ENCODE results near the gene SNTG2.

Gene SNTG2

GRCh38 chr2:1360557-1361250, 410.1 kb downstream of the SNTG2 start:
- TF ChIP-seq CTCF (IDR thresholded peaks at IDR 0.05; ENCODE audit: insufficient read depth, low read depth, low read length, missing control alignments), result no peak
- no peak overlapping the region for H3K4me3 ChIP-seq (ENCODE audit: low read length)
- DNase-seq (ENCODE audit: low read depth), result no peak

DNA sequence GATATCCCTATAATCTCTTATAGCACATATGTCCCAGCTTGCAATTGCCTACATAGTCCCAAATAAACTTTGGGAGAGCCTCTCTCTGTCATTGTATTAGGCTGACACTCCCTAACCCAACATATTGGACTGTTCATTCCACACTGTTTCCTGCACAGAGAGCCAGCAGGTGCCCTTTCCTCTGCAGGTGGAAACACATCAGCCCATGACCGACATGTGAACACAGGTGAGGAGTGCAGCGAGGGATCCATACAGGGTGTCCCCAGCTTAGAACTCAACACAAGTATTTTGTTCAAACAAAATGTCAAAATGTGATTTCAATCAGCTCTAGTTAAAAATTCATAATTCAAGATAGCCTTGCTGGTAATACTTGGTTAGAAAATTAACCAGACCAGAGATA, 412.7 kb downstream of the SNTG2 start:
- TF ChIP-seq CTCF (IDR thresholded peaks at IDR 0.05; ENCODE audit: insufficient read depth, low read depth, low read length, missing control alignments), result no peak
- no peak for DNase-seq (ENCODE audit: low read depth)
- no peak overlapping the region for H3K4me3 ChIP-seq (ENCODE audit: low read length)

DNA sequence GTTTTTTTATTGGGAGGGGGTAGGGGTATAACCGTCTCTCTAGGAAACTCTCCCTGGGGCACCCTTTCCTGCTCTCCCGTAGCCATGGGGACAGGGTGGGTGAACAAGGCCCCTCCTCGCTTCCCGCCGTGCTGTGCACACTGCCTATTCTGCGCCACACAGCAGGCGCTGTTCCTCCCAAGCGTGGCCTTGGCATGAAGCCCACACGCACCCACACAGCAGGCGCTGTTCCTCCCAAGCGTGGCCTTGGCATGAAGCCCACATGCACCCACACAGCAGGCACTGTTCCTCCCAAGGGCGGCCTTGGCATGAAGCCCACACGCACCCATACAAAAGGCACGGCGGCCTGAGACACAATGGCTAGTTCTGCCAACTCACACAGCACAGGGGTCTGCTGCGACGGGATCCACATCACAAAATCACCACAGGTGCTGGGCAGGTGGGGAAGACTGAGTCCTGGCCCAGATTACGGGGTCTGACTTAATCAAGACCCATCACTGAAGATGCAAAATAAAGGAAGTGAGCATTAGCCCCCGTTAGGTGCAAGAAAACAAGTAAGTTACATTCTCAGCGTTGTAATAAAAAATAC, 416.0 kb downstream of the SNTG2 start:
- DNase-seq (ENCODE audit: low read depth), result no peak
- no peak overlapping the region for H3K4me3 ChIP-seq (ENCODE audit: low read length)
- TF ChIP-seq CTCF (IDR thresholded peaks at IDR 0.05; ENCODE audit: insufficient read depth, low read depth, low read length, missing control alignments), result no peak

- no peak overlapping the region for H3K4me3 ChIP-seq (ENCODE audit: low read length)
- no peak for DNase-seq (ENCODE audit: low read depth)
- TF ChIP-seq CTCF (IDR thresholded peaks at IDR 0.05; ENCODE audit: insufficient read depth, low read depth, low read length, missing control alignments), result no peak
These were observed 417.0 kb downstream of the SNTG2 start for GRCh38 chr2:1367601-1368000.

- no peak overlapping the region for H3K4me3 ChIP-seq (ENCODE audit: low read length)
- DNase-seq (ENCODE audit: low read depth), result no peak
- TF ChIP-seq CTCF (IDR thresholded peaks at IDR 0.05; ENCODE audit: insufficient read depth, low read depth, low read length, missing control alignments), result no peak
These were observed 419.3 kb downstream of the SNTG2 start for GRCh38 chr2:1369905-1370304.

DNA sequence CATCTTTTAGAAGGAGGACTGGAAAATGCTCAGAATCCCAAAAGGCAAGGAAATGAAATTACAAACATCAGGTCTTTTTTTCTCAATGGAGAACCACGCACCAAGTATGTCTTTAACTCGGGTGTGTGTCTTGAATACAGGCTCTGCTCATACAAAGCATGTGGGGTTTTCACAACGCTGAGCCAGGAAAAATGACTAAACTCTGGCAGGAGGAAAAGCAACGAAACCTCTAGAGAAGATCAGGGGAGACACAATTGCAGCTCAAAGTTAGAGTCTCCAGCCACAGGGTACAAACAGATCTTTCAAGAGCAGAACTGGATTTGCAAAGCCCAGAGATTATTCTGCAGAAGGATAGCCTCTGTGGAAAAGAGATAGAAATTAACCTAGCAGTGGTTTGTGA, 419.8 kb downstream of the SNTG2 start:
- DNase-seq (ENCODE audit: low read depth), result no peak
- no peak for TF ChIP-seq CTCF (IDR thresholded peaks at IDR 0.05; ENCODE audit: insufficient read depth, low read depth, low read length, missing control alignments)
- H3K4me3 ChIP-seq (ENCODE audit: low read length), result no peak overlapping the region

DNA sequence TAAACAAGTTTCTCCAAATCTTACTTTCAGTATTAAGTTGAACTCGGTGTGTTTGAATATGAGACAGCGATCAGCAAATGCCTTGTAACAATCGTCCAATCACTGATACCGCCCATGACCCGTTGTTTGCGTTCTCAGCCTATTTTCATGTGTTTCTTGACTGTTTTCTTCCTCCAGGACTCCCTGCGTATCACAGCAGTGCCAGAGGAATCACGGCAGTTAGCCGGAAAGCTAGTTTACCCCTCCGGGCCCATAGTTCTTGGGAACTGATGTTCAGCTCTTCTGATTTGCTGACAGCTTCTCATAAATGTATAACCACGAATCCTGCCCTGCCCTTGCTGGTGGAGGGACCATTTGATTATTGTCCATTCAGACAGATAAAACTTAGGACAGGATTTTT, 420.4 kb downstream of the SNTG2 start:
- no peak for TF ChIP-seq CTCF (IDR thresholded peaks at IDR 0.05; ENCODE audit: insufficient read depth, low read depth, low read length, missing control alignments)
- no peak overlapping the region for H3K4me3 ChIP-seq (ENCODE audit: low read length)
- no peak for DNase-seq (ENCODE audit: low read depth)

Data from epithelial cell of esophagus (primary cell).